Parathyroid adenoma (tissue), 2 donors: ENCODE data around the gene GKN2.
"Not testable (repeated sequence)": the region's sequence is repeated elsewhere in the genome, so short reads cannot be mapped to it uniquely, and the experiment has no call there.

ENCODE experiments used
- H2AFZ ChIP-seq: fragments of 300-600 bp; sonication (generic); one replicate; pipeline ENCODE4 v1.7.0; 2017; ENCODE audit warnings: antibody characterized with exemption, mild to moderate bottlenecking
- H3K27ac ChIP-seq: fragments of 300-600 bp; sonication (generic); one replicate; pipeline ENCODE4 v1.7.0; 2017
- H3K27me3 ChIP-seq: fragments of 300-600 bp; sonication (generic); one replicate; pipeline ENCODE4 v1.7.0; 2017; ENCODE audit warnings: low read length; ENCODE audit not compliant: control insufficient read depth, insufficient read depth
- H3K36me3 ChIP-seq: fragments of 300-600 bp; sonication (generic); one replicate; pipeline ENCODE4 v1.7.0; 2017; ENCODE audit warnings: low read length; ENCODE audit not compliant: control insufficient read depth, insufficient read depth
- H3K4me1 ChIP-seq: fragments of 300-600 bp; sonication (generic); one replicate; pipeline ENCODE4 v1.7.0; 2017; ENCODE audit warnings: control low read depth
- H3K4me2 ChIP-seq: fragments of 300-600 bp; sonication (generic); one replicate; pipeline ENCODE4 v1.7.0; 2017; ENCODE audit warnings: low read length
- H3K4me3 ChIP-seq: fragments of 300-600 bp; sonication (generic); one replicate; pipeline ENCODE4 v1.7.0; 2017; ENCODE audit warnings: low read depth, low read length
- H3K79me2 ChIP-seq: fragments of 300-600 bp; sonication (generic); one replicate; pipeline ENCODE4 v1.7.0; 2017; ENCODE audit warnings: control low read depth
- H3K9ac ChIP-seq: fragments of 300-600 bp; sonication (generic); one replicate; pipeline ENCODE4 v1.7.0; 2017; ENCODE audit warnings: mild to moderate bottlenecking
- H3K9me3 ChIP-seq: fragments of 300-600 bp; sonication (generic); one replicate; pipeline ENCODE4 v1.7.0; 2017; ENCODE audit warnings: low read length; ENCODE audit not compliant: control insufficient read depth
- TF ChIP-seq, protein P1 (sequence below): fragments of 300-600 bp; sonication (generic); IDR thresholded peaks from one replicate; pipeline ENCODE4 v1.7.0; 2017; ENCODE audit warnings: antibody characterized with exemption, mild to moderate bottlenecking
- donor health status: primary hyperparathyroidism.

GKN2 gene

GRCh38 chr2:68900496-68901198 lies 52.0 kb downstream of the GKN2 start:
- Histone ChIP-seq H3K79me2 (no peaks in the 10 kb centered on the region), H3K4me2 (no peak overlapping the region), H3K27me3 (no peaks in the 10 kb centered on the region), H3K9me3 (no peaks in the 10 kb centered on the region), H3K9ac (no peak overlapping the region), H3K4me1 (no peaks in the 10 kb centered on the region), H3K27ac (no peak overlapping the region), H3K4me3 (no peak overlapping the region), H2AFZ (no peak overlapping the region), H3K36me3 (no peaks in the 10 kb centered on the region)
- TF ChIP-seq, protein P1, sequence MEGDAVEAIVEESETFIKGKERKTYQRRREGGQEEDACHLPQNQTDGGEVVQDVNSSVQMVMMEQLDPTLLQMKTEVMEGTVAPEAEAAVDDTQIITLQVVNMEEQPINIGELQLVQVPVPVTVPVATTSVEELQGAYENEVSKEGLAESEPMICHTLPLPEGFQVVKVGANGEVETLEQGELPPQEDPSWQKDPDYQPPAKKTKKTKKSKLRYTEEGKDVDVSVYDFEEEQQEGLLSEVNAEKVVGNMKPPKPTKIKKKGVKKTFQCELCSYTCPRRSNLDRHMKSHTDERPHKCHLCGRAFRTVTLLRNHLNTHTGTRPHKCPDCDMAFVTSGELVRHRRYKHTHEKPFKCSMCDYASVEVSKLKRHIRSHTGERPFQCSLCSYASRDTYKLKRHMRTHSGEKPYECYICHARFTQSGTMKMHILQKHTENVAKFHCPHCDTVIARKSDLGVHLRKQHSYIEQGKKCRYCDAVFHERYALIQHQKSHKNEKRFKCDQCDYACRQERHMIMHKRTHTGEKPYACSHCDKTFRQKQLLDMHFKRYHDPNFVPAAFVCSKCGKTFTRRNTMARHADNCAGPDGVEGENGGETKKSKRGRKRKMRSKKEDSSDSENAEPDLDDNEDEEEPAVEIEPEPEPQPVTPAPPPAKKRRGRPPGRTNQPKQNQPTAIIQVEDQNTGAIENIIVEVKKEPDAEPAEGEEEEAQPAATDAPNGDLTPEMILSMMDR, result no peak

DNA sequence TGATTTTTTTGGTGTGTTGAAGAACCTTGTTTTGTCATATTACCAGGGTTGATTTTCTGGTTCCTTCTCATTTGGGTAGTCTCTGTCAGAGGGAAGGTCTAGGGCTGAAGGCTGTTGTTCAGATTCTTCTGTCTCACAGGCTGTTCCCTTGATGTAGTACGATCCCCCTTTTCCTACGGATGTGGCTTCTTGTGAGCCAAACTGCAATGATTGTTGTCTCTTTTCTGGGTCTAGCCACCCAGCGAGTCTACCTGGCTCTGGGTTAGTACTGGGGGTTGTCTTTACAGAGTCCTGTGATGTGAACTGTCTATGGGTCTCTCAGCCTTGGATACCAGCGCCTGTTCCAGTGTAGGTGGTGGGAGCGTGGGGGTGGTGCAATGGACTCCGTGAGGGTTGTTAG lies 56.7 kb downstream of the GKN2 start:
- not testable (repeated sequence) for H3K4me1 ChIP-seq, H2AFZ ChIP-seq, H3K27me3 ChIP-seq, H3K9ac ChIP-seq, H3K79me2 ChIP-seq, H3K4me2 ChIP-seq, H3K9me3 ChIP-seq, H3K27ac ChIP-seq, H3K4me3 ChIP-seq, H3K36me3 ChIP-seq
